ENCODE results near the gene TAX1BP1. TPM values are rescaled to one million over a fixed set of nuclear protein-coding genes. Genes with fewer than 3 reads are reported as not detected.

The TAX1BP1 gene
- total and polyA plus RNA-seq, 2 of the 13 experiments (the other 11 are each of a cell fraction or from before 2014, with no cell fraction given) = 95.2 to 98.9 TPM

DNA sequence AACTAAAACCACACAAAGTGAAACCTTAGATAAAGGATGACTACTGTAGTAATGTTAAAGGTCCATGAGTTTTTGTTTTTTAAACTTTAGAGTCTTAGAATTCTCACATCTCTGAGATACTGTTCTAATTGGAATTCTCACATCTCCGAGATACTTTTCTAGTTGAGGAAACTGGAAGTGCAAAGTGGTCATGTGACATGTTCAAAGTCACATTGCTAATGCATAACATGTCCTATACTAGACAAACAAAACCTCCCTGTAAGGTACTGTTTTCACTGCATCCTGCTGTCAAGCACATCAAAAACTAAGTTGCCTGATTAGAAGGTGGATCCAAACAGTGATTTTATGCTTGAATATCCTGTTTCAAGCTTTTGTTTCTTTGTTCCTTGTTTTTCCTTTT lies 13.9 kb downstream of the TAX1BP1 start:
- Histone ChIP-seq H3K9me3 (ENCODE audit: low read length) (no peaks in the 10 kb centered on the region), H3K9ac (ENCODE audit: insufficient read depth, low read depth, low read length) (no peak overlapping the region), H3K36me3 (replicated peaks in 1 of 2; ENCODE audit: control insufficient read depth in 1 of 2, insufficient read depth in 2 of 2, low read length in 2 of 2) (peaks cover 6 to 68% of the 10 kb centered on the region in 2 experiments), H3K4me3 (replicated peaks in 1 of 3; ENCODE audit: insufficient read depth in 1 of 3, low read depth in 2 of 3, low read length in 3 of 3) (no peak overlapping the region), H3K79me2 (ENCODE audit: insufficient read depth, low read length) (peaks cover 2% of the 10 kb centered on the region), H3K27me3 (ENCODE audit: control insufficient read depth in 1 of 2, insufficient read depth in 2 of 2, low read length in 2 of 2) (no peaks in the 10 kb centered on the region), H2AFZ (ENCODE audit: low read length) (no peak overlapping the region), H4K20me1 (ENCODE audit: insufficient read depth, low read length) (no peaks in the 10 kb centered on the region), H3K4me2 (ENCODE audit: low read depth, low read length) (no peak overlapping the region), H3K27ac (ENCODE audit: extremely low read length, insufficient read depth, low read length) (no peak overlapping the region), H3K4me1 (ENCODE audit: insufficient read depth, low read length) (peaks cover 9% of the 10 kb centered on the region)
- BruUV-seq (replicated peaks) = no TSS peak
- 81% methylated on average over 1 of the region's 1 CpG for WGBS (ENCODE audit: low lambda C conversion rate)
- POLR2A ChIA-PET = no interaction called here
- DNase-seq (ENCODE audit: low spot score) (no peak), ATAC-seq (no peak), FAIRE-seq (no peak)
- intact Hi-C loops (cut with micrococcal nuclease; ENCODE audit: unreplicated experiment) (no loop called here), in situ Hi-C loops (cut with HindIII; ENCODE audit: extremely low pct_ligation_motif_present, low pct_unique_long_range_greater_than_20kb) (no loop called here)
- CTCF ChIA-PET (ENCODE audit: low intra/inter-chr PET ratio, low total read pairs) = no interaction called here
- TF ChIP-seq, protein P1, sequence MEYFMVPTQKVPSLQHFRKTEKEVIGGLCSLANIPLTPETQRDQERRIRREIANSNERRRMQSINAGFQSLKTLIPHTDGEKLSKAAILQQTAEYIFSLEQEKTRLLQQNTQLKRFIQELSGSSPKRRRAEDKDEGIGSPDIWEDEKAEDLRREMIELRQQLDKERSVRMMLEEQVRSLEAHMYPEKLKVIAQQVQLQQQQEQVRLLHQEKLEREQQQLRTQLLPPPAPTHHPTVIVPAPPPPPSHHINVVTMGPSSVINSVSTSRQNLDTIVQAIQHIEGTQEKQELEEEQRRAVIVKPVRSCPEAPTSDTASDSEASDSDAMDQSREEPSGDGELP (IDR thresholded peaks at IDR 0.05; ENCODE audit: borderline replicate concordance, low read depth) = no peak
- TF ChIP-seq CCAR2 (optimal IDR thresholded peaks at IDR 0.05; ENCODE audit: low read depth, low read length) = no peak
- peak; percentile 47; the same call in 1 of the 2 replicates for TF ChIP-seq RAD51 (IDR thresholded peaks at IDR 0.05; ENCODE audit: borderline replicate concordance)
- TF ChIP-seq ZNF333 (CRISPR knock-in tag; IDR thresholded peaks at IDR 0.05; ENCODE audit: borderline replicate concordance) = no peak
- TF ChIP-seq ZNF773 (CRISPR knock-in tag; IDR thresholded peaks at IDR 0.05; ENCODE audit: borderline replicate concordance) = no peak
- TF ChIP-seq SMARCE1 (IDR thresholded peaks at IDR 0.05; ENCODE audit: borderline replicate concordance) = no peak
- no peak for TF ChIP-seq PCBP2 (optimal IDR thresholded peaks at IDR 0.05; ENCODE audit: low read depth, low read length, poor library complexity, severe bottlenecking)

DNA sequence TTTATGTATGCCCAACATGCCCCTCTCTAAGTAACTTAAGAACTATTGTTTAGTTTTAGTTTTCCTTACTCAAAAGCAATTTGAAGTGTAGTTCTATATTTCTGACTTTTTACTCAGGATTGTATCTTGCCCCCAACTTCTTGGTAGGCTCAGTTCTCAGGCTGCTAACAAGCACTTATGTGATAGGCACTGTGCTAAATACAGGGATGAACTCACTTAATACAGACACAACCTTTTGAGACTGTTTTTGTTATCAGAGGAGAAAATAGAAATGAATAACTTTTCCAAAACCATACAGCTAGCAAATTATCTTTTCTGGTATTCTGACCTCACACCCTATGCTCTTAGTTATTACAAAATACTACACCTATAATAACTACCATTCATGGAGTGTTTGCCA lies 16.3 kb downstream of the TAX1BP1 start:
- BruUV-seq (replicated peaks) = no TSS peak
- peaks cover 9% of the 10 kb centered on the region for H3K4me1 ChIP-seq (ENCODE audit: insufficient read depth, low read length)

More for the DNA sequence above, 16.3 kb downstream of the TAX1BP1 start:
- H3K27me3 ChIP-seq (ENCODE audit: control insufficient read depth in 1 of 2, insufficient read depth in 2 of 2, low read length in 2 of 2) = no peaks in the 10 kb centered on the region
- H3K4me2 ChIP-seq (ENCODE audit: low read depth, low read length) = no peak overlapping the region
- ChIA-PET POLR2A (no interaction called here), CTCF (ENCODE audit: low intra/inter-chr PET ratio, low total read pairs) (no interaction called here)
- TF ChIP-seq RCOR2 (CRISPR knock-in tag; IDR thresholded peaks at IDR 0.05) (no peak), PHF20 (CRISPR knock-in tag; IDR thresholded peaks at IDR 0.05) (no peak)
- no peaks in the 10 kb centered on the region for H4K20me1 ChIP-seq (ENCODE audit: insufficient read depth, low read length)
- peaks cover 4 to 48% of the 10 kb centered on the region in 2 experiments for H3K36me3 ChIP-seq (replicated peaks in 1 of 2; ENCODE audit: control insufficient read depth in 1 of 2, insufficient read depth in 2 of 2, low read length in 2 of 2)
- DNase-seq (ENCODE audit: low spot score) = no peak
- no peak overlapping the region for H2AFZ ChIP-seq (ENCODE audit: low read length)
- H3K27ac ChIP-seq (ENCODE audit: extremely low read length, insufficient read depth, low read length) = no peak overlapping the region
- in situ Hi-C loops (cut with HindIII; ENCODE audit: extremely low pct_ligation_motif_present, low pct_unique_long_range_greater_than_20kb) = no loop called here
- H3K9ac ChIP-seq (ENCODE audit: insufficient read depth, low read depth, low read length) = no peak overlapping the region
- no peaks in the 10 kb centered on the region for H3K9me3 ChIP-seq (ENCODE audit: low read length)
- H3K79me2 ChIP-seq (ENCODE audit: insufficient read depth, low read length) = peaks cover 2% of the 10 kb centered on the region
- no peak for ATAC-seq
- intact Hi-C loops (cut with micrococcal nuclease; ENCODE audit: unreplicated experiment) = no loop called here
- FAIRE-seq = no peak
- no peak overlapping the region for H3K4me3 ChIP-seq (replicated peaks in 1 of 3; ENCODE audit: insufficient read depth in 1 of 3, low read depth in 2 of 3, low read length in 3 of 3)
